NCI-H2107 (cell line): ENCODE results near the gene PDP2.

Experiments
- DNase-seq: peaks from one replicate; lab custom pipeline; 2025; lab: John Stamatoyannopoulos, UW

Gene PDP2

DNA sequence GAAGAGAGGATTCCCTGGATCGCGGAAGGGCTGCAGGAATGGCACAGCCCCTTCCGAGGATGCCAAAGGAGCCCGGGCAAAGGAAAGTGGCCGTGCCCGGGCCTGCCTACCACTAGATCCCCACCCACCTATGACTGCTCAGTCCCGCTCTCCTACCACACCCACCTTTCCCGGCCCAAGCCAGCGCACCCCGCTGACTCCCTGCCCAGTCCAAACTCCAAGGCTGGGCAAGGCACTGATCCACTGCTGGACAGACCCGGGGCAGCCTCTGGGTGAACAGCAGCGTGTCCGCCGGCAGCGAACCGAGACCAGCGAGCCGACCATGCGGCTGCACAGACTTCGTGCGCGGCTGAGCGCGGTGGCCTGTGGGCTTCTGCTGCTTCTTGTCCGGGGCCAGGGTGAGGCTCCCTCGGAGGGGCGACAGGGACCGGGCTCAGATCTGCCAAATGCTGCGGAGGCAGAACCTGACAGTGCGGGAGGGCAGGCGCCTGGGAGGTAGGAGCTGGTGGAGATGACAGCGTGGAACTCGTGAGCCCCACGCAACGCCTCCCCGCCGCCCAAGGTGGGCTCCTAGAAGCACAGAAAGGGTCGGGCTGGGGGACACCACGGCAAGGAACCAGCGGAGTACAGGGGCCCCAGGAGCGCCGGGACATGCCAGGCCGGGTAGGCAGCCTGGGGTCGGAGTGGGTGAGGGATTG, 55.1 kb downstream of the PDP2 start, which contains the start of gene CES2:
Gene CES2, plus strand, starts transcription at position 203 of the 698 bp plus-strand sequence. Its CDS starts 120 bp downstream, at position 323.
- DNase-seq = no peak

- DNase-seq = no peak
These were observed 56.1 kb downstream of the PDP2 start for GRCh38 chr16:66936462-66936861.

DNA sequence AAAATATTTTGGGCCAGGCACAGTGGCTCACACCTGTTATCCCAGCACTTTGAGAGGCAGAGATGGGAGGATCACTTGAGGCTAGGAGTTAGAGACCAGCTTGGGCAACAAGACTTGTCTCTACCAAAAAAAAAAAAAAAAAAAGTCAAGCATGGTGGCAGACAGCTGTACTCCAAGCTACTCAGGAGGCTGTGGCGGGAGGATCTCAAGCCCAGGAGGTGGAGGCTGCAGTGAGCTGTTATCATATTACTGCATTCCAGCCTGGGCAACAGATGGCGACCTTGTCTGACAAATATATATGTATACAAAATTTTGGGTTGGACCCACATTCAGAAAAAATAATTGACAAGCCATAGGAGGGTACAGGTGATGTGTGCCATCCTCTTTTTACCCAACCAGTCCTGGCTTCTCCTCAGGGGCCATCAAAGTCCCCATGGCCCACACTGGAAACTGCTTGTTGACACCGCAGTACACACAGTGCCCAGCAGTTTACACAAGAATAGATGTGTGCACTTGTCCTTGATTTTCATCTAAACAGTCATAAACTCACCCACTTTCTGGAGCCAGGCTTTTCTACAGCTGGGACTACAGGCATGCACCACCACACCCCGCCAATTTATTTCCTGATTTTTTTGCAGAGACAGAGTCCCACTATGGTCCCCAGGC, 56.7 kb downstream of the PDP2 start:
- DNase-seq = no peak

DNA sequence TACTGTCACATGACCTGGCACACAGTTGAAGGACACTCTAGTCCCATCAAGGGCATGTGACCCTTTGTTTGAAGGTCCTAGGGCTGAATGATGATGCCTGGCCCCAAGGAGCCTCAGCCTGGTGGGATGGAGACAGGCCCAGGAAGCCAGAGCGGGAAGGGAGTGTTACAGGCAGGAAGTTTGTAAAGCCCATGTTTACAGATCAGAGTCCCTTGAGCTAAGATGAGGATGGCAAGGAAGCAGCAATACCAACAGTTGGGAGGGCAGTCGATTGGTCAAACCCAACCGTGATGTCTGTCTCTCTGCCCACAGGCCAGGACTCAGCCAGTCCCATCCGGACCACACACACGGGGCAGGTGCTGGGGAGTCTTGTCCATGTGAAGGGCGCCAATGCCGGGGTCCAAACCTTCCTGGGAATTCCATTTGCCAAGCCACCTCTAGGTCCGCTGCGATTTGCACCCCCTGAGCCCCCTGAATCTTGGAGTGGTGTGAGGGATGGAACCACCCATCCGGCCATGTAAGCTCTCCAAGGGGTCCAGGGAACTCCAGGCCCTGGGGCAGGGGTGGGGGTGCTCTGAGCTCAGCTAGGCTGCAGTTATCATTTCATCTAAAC, 57.5 kb downstream of the PDP2 start:
- no peak for DNase-seq

GRCh38 chr16:66939366-66939765, 59.1 kb downstream of the PDP2 start:
- no peak for DNase-seq

DNA sequence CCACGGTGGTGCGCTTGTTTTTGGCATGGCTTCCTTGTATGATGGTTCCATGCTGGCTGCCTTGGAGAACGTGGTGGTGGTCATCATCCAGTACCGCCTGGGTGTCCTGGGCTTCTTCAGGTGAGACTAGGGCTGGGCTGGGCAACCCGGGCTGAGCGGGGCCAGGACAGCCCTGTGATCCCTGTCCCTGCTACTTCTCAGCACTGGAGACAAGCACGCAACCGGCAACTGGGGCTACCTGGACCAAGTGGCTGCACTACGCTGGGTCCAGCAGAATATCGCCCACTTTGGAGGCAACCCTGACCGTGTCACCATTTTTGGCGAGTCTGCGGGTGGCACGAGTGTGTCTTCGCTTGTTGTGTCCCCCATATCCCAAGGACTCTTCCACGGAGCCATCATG, 59.9 kb downstream of the PDP2 start:
- DNase-seq = no peak
